HG03175 (cell line): ENCODE measurements around the gene PNPLA7.
"Not testable (repeated sequence)": the region's sequence is repeated elsewhere in the genome, so short reads cannot be mapped to it uniquely, and the experiment has no call there.

Experiments used
- ATAC-seq: cut with Tn5 transposase; IDR thresholded peaks from one replicate; pipeline ENCODE4 v1.9.1; 2021; ENCODE audit warnings: mild to moderate bottlenecking, moderate library complexity; ENCODE audit not compliant: unreplicated experiment

The PNPLA7 gene

DNA sequence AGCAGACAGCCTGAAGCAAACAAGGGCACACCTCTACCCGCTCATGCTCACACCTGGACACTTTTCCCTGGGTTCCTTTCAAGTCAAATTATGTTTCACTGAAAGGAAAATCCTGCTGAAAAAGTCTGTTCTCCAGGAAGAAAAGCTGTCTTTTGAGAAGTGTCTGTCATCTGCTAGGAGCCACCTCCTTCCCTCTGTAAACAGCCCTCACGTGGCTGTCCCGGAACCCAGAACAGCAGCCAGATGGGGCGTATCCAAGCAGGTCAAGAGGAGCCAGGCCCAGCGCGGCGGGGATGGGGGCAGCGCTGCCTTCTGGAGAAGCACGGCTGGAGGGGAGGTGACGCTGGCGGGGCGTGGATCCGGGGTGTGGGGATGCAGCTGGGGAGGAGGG, at the start of gene PNPLA7:
Gene PNPLA7, minus strand, starts transcription at position 172 of the 391 bp plus-strand sequence. CDS start 205 bp downstream, outside the sequence.
- ATAC-seq = no peak

DNA sequence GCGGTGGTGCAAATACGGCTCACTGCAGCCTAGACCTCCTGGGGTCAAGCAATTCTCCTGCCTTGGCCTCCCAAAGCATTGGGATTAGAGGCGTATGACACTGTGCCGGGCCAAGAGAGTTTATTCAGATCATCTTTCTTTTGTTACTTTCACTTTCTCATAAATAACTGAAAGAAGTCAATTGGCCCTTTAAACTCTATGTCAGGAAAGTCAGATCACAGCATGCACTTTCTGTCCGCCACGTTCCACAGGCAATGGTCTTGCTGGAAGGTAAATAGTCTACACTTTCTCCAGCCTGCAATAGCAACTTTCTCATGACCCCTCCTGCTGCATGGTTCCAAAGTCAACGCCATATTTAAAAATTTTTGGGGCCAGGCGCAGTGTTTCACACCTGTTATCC, 48.7 kb upstream of the PNPLA7 start:
- no peak for ATAC-seq

DNA sequence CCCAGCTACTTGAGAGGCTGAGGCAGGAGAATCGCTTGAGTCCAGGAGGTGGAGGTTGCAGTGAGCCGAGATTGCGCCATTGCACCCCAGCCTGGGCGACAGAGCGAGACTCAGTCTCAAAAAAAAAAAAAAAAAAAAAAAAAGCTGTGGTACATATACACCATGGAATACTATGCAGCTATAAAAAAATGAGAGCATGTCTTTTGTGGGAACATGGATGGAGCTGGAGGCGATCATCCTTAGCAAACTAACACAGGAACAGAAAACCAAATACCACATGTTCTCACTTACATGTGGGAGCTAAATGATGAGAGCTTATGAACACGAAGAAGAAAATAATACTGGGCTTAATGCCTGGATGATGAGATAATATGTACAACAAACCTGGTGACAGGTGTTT, 46.4 kb upstream of the PNPLA7 start:
- ATAC-seq = not testable (repeated sequence)

DNA sequence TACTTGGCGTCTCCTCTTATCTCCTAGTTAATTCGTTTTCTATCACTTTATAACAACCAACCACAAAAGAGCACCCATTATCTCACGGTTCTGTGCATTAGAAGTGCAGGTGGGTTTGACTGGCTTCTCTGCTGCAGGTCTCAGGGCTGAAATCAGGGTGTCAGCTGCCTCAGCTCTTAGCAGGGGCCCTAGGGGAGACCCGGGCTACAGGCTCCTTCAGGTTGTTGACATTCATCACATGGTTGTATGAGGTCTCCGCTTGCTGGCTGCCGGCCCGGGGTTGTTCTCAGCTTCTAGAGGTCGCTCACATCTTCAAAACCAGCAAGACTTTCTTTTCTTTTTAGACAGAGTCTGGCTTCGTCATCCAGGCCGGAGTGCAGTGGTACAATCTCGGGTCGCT, 43.0 kb upstream of the PNPLA7 start:
- ATAC-seq = no peak

DNA sequence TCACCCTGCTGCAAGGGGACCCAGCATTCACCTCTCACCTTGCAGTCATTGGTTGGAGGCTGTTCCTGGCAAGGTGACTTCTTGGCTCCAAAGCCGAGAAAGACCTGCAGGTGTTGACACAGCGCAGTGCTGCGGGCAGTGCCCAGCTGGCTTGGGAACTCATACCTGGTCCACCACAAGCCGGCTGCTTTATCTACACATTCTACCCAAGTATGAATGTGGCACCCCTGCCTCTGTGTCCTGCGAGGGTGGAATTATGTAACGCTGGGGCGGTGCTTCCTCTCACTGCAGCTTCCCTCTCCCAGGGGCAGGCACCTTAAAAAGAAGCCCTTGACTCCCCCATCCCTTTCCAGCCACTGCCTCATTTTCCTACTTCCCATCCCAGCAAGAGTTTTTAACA, 42.6 kb upstream of the PNPLA7 start:
- ATAC-seq = no peak

DNA sequence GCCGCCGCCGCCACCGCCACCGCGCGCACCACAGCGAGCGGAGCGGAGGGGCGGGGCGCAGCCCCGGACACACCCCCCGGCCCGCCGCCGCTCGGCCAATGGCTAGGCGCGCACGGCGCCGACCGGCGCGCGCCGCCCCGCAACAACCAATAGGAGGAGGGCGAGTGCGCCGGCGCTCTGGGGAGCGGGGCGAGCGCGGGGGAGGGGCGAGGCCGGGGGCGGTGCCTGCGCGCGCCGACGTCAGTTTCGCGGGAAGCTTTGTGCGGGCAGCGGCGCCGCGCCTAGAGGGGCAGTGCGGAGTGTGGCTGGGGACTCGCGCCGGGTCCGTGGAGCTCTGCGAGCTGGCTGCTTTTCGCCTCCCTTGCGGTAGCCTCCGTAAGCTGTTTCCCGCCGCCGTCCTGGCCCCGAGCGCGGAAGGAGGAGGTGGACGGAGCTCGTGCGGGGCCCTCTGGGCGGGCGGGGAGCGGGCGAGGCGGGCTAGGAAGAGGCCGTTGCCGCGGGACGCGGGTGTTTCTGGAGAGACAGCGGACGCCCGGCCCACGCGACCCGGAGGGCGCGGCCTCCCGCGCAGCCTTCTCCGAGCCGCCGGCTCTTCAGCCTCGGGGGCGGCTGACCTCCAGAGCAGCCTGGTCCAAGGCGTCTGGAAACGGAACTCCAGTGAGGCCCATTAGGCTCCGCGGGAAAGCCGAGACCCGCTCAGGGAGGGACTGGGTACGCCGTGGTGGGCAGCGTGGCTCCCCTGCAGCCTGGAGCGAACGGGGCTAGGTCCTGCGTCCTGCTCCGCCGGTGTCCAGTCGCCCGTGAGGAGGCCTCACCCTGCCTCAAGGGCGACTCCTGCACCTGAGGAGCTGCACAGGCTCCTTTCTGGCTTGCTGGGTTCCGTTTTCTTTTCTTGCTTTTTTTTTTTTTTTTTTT, 40.5 kb upstream of the PNPLA7 start, which contains the start of gene ZMYND19:
Gene ZMYND19, minus strand, starts transcription at position 44 of the 915 bp plus-strand sequence. CDS start 249 bp downstream, outside the sequence.
- ATAC-seq = peak; percentile 85

DNA sequence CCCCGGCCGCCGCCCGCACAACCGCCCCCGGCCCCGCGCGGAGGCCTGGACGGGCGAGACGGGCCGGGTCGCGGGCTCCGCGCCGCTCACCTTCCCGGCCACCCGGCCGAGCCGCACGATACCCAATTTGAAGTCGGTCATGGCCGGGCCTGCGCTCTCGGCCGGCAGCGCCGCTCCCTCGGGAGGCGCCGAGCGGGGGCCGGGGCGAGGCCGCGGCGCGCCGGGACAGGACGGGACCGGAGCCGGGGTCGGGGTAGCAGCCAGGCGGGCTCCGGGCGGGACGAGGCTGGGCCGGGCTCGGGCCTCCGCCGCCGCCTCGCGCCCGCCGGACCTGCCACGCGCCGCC, 39.9 kb upstream of the PNPLA7 start:
- ATAC-seq = no peak

DNA sequence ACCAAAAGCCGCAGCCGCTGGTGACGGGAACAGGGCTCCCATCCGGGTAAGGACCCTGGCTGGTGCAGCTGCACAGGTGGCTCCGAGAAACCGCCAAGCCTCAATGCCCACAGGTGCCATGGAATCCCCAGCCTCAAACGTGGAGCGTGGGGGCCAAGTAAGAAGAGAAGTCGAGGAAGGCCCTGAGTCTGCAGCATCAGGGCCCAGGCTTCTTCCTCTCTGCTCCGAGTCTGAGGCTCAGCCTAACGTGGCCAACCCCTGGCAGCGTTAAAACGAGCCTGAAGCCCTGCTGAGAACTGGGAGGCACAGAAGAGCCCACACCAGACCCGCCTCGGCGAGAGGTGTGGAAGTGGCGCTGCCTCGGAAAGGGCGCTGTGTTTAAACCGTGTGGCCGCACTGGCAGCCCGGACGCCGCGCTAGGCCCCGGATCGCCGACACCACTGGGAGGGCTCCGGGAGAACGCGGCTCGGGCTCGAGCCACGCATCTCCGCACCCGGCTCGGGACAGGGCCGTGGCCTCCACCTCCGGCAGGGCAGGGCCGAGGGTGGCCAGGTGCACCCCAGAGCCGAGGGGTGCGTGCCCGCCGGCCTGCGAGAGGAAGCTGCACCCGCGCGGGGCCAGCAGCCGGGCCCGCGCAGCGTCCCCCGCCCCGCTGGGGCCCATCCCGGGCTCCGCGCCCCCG, 39.4 kb upstream of the PNPLA7 start:
- ATAC-seq = peak; percentile 20

DNA sequence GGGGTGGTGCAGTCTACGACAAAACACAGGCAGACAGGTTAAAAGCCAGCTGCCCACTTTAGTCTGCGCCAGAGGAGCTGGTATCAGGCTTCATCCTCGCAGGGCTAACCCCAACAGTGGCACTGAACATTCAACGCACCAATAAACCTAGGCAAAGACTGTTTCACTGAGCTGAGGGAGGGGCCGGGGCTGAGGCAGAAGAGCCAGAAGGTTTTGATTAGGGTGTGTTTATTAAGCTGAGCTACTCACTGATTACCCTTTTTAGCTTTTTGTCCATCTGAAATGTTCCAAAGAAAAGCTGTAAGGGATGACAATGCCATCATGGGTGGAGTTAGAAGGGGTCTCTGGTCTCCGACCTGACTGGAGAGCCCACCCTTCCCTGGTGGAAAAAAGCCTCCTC, 38.7 kb upstream of the PNPLA7 start:
- no peak for ATAC-seq

DNA sequence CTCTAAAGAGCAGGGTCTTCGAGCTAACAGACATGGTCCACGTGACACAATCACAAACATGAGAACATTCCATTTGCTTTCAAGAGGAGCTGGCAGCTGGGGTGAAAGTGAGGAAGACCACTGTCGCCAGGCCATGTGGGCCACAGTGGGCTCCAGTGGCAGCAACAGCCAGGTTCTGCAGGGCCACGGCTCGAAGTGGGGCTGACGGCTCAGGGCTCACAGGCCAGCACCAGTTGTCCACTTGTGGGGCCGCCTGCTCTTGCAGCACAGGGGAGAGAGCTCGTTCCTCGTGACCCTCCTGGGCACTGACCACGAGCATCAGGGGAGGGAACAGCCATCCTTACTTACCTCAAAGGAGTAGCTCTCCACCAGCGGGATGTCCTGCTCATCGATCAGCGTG, 38.1 kb upstream of the PNPLA7 start:
- no peak for ATAC-seq

DNA sequence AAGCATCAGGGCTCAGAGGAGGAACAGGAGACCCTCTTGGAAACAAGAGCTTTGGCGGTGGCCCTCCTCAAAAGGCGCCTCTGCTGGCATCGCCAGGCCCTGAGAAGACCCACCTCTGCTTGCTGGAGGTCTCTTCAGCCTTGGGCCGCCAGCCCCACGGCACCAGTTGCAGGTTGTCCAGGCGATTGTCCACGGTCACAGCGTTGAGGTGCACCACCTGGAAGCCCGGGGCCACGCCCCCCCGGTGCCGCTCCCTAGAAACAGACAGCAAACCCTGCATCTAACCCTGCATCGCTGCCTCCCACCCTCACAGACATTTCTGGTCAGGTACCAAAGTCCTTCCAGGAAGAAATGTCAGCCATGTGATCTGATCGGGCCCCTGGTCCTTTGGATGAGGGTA, 36.7 kb upstream of the PNPLA7 start:
- no peak for ATAC-seq

DNA sequence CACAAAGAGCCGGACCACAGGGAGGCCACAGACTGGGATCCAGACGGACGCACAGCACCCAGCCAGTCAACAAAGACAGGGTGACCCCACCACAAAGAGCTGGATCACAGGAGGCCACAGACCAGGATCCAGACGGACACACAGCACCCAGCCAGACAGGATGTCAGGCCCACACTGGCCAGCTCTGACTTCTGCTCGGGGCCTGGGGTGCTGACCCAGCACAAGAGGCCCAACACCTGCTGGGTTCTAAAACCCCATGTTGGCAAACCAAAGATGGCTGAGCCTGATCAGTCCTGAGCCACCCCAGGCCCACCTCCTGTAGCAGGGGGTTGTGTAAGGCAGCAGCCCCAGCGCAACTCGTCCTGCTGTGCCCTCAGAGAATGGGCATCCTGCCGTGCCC, 33.8 kb upstream of the PNPLA7 start:
- no peak for ATAC-seq

DNA sequence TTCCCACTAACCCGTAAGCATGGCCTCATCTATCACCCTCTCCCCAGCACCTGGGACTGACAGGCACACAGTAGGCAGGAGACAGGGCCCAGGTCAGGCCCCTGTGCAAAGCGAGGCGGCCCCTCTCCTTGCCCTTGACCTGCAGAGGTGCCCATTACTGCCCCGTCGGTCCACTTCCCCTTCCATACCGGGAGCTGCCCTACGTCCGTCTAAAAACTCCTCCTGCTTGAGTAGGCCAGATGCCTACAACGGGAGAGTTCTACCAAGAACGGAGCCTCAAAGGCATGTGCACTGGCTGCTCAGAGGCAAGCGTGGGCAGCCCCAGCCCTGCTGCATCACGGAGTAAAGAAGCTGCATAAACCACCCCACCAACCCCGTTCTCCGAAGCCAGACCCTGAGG, 33.1 kb upstream of the PNPLA7 start:
- ATAC-seq = no peak

DNA sequence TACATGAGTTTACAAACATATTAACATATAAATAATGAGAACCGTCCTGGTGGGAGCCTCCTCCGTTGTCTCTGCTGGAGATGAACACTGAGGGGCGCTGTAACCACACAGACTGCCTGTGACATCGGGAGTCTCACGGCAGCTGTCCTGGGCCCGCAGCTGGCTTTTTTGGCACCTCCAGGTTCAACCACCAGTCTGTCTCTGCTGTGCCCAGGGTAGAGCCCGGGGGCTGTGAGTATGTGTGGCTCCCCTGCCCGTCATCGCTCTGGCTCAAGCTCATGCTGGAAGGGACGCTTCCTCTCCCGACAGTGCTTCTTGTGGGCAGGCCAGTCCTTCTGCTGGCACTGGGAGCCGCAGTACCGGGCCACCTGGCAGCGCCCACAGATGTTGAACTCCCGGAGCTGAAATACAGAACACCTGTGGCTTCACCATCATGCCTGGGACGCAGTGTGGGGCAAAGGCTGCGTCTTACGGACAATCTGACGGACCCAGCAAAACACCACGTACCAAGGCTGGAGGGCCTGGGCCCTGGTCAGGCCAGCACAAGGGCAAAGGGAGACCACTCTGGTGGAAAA, 32.2 kb upstream of the PNPLA7 start:
- no peak for ATAC-seq

DNA sequence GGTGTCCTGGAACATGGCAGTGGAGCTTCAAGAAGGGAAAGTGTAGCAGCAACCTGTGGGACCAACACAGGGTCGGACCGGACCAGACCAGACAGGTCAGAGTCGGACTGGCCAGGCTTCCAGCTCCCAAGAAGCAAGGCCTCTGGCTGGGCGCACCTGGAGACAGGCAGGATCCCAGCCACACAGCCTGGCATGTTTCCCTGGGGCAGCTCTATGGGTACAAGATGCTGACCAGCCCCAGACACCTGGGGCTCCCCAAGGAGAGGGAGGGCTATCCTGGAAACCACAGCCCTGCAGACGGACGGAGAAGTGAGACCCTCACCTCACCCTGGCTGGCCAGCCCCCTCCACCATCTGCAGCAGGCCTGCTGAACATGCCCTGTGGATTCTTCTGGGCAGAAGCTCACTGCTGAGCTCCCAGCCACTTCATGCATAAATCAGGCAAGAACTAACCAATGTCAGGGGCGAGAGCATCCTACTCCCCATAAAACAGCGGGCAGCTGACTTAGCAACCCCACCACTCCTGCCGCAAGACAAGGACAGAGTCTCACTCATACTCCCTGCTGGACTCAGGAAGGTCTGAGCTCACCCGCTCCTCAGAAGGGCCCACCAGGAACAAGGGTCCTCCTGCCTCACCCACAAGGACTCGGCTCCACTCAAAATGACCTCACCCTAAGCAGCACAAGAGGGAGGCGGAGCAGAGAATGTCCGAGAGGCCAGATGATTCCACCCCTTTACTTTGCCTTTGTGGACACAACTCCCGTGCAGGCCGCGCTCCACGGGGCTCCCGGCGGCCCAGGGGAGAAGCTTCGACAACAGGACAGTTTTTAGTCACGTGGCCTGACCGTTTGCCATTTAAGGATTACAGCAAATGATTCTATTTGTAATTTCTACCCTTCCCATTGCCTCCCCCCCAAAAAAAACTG, 31.4 kb upstream of the PNPLA7 start:
- no peak for ATAC-seq

DNA sequence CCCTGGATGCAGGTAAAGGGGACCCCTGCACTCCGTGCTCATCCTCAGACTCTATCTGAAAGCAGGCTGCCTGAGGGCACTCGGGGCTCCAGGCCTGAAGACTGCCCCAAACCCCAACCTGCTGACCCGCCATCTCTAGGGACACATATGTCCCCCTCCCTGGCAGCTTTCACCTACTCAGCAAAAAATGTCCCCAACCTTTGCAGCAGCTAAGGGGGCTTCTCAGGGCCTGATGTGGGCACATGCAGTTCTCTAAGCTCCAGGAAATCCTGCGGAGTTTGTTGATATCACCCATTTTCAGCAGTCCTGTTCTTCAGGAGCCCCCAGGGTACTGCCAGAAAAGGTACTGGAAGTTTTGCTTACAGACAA, 30.7 kb upstream of the PNPLA7 start:
- ATAC-seq = no peak

DNA sequence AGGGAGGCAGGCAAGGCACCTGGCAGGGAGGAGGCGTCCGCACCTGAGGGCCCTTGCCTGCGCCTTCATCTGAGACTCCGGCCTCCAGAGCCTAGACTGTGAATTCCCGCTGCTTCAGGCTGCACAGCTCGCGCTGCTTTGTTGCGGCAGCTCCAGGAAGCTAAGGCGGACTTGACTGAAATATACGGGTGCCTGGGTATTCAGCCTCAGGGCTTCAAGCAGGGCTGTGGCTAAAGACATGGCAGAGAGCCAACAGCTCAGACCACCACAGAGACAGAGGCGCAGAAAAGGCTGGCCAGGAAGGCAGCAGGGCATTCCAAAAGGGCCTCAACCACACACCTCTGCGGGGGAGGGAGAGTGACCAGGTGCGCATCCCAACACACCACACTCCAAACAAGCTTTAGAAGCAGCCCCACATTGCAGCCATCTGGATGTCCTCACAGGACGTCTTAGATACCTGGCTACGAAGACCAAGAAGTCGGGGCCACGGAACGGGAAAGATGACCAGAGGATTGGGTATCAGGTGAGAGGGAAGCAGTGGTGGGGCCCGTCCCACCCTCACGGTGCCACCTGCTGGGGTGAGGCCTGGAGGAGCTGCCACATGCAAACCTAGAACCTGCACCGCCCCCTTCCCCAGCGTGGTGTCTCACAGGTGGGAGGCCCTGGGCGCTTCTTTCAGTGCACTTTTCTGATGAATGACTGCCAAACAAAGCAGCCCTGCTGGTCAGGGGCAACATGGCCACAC, 30.2 kb upstream of the PNPLA7 start:
- ATAC-seq = no peak

DNA sequence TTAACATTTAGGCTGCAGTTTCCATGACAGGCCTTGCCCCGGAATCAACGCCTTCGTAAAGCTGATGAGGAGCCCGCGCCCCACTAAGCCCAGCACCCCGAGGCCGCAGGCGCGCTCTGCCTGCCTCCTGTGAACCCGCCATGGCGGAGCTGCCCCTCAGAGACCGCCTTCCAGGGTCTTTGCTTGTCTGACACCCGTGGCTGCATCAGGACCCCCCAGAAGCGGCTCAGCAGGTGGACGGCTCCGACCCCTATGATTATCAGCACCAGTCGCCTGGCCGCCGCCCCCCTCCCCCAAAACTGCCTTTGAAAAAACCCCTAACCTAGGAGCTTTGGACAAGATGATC, 29.0 kb upstream of the PNPLA7 start:
- no peak for ATAC-seq

DNA sequence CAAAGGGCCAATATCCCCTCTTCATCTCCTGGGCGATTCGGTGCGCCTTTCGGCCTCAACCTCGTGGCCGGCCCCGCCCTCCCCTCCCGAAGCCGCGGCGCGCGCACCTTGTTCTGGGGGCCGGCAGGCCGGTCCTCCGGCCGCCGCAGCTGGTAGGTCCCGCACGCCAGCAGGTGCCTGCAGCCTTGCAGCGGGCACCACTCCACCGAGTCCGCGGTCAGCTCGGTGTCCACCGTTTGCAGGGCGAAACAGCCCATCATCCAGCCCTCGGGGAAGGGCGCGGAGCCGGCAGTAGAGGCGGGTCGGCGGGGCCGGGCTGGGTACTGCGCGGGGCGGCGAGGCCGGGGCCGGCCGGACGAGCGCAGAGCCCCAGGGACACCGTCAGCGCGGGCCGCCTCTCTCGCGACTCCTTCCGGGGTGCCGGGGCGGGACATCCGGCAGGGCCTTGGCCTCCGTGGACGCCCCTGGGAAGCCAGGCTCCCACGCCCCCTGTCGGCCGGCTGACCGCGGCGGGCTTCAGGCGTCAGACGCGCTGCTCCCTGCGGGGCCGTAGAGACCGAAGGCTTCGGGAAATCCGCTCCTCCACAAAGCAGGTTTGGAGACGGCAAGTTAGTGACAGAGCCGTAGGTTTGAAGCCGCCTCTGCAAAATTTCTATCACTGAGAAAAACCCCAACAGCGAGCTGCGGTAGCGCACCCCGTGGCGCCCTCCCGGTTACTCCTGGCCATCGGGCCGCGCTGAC, 28.5 kb upstream of the PNPLA7 start, which contains the start of gene DPH7:
Gene DPH7, minus strand, starts transcription at position 408 of the 741 bp plus-strand sequence. Its CDS starts 148 bp downstream, at position 260.
- ATAC-seq = peak; percentile 96
